Measurements from ENCODE around the gene ADCY6.
A peak's percentile ranks its signal among the peaks of the same experiment; 100 is the strongest.
"Not testable (repeated sequence)": the region's sequence is repeated elsewhere in the genome, so short reads cannot be mapped to it uniquely, and the experiment has no call there.

Gene ADCY6

DNA sequence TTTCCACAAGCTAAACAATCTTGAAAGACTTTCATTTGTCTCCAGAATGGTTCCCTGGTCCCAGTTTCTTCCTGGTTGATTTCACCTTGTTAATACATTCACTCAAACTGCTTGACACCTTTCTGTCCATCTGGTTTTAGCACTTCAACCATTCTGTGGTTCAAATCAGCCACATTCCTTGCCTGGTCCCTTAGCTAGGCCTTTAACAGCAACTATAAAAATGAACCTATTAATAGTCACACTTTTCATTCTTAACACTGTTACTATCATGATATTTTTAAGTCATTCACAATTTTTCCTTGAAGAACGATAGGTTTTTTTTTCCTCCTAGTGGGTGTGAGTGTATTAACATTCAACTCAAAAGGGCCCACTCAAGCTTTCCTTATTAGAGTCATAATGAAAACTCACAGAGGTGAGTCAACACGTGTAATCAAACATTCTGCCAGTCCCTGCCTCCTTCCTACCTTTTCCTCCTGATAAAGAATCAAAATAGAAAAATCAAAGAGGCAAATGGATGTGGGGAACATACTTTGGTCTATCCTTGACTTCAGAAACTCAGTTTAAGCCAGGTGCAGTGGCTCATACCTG is 38.0 kb downstream of the ADCY6 start:
- no peak overlapping the region for H3K4me3 ChIP-seq (ENCODE audit: low read length)
- DNase-seq (ENCODE audit: low read depth) = no peak
- TF ChIP-seq, protein P1, sequence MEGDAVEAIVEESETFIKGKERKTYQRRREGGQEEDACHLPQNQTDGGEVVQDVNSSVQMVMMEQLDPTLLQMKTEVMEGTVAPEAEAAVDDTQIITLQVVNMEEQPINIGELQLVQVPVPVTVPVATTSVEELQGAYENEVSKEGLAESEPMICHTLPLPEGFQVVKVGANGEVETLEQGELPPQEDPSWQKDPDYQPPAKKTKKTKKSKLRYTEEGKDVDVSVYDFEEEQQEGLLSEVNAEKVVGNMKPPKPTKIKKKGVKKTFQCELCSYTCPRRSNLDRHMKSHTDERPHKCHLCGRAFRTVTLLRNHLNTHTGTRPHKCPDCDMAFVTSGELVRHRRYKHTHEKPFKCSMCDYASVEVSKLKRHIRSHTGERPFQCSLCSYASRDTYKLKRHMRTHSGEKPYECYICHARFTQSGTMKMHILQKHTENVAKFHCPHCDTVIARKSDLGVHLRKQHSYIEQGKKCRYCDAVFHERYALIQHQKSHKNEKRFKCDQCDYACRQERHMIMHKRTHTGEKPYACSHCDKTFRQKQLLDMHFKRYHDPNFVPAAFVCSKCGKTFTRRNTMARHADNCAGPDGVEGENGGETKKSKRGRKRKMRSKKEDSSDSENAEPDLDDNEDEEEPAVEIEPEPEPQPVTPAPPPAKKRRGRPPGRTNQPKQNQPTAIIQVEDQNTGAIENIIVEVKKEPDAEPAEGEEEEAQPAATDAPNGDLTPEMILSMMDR (conservative IDR thresholded peaks at IDR 0.05; ENCODE audit: low read length) = no peak

DNA sequence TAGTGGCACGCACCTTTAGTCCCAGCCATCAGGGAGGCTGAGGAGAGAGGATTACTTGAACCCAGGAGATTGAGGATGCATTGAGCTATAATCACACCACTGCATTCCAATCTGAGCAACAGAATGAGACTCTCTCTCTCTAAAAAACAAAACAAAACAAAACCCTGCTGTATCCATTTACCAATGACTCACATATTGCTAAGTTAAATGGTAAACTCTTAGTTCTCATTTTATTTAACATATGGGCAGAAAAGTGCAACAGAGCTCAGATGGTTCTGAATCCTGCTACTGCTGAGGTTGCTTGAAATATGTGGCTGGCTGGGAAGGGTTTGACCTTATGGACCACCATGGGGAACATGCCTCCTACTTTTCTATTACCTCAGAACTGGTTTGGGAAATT is 38.7 kb downstream of the ADCY6 start:
- TF ChIP-seq, protein P1 (conservative IDR thresholded peaks at IDR 0.05; ENCODE audit: low read length) = no peak
- peak; percentile 18 for DNase-seq (ENCODE audit: low read depth)
- H3K4me3 ChIP-seq (ENCODE audit: low read length) = no peak overlapping the region

DNA sequence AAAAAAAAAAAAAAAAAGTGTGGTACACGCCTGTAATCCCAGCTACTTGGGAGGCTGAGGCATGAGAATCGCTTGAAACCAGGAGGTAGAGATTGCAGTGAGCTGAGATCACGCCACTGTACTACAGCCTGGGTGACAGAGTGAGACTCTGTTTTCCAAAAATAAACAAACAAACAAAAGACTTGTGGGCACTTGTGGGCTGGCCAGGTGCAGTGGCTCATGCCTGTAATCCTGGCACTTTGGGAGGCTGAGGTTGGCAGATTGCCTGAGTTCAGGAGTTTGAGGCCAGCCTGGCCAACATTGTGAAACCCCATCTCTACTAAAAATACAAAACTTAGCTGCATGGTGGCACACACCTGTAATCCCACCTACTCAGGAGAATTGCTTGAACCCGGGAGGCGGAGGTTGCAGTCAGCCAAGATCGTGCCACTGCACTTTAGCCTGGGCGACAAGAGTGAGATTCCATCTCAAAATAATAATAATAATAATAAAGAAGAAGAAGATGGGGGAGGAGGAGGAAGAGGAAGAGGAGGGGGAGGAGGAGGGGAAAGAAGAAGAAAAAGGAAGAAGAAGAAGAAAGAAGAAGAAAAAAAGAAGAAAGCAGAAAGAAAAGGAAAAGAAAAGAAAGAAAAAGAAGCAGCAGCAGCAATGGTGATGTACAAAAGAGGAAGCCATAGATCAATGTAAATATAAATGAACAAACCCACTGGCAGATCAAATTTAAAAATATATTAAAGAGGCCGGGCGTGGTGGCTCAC is 44.5 kb downstream of the ADCY6 start:
- TF ChIP-seq, protein P1 (conservative IDR thresholded peaks at IDR 0.05; ENCODE audit: low read length) = no peak
- H3K4me3 ChIP-seq (ENCODE audit: low read length) = no peak overlapping the region
- DNase-seq (ENCODE audit: low read depth) = no peak

DNA sequence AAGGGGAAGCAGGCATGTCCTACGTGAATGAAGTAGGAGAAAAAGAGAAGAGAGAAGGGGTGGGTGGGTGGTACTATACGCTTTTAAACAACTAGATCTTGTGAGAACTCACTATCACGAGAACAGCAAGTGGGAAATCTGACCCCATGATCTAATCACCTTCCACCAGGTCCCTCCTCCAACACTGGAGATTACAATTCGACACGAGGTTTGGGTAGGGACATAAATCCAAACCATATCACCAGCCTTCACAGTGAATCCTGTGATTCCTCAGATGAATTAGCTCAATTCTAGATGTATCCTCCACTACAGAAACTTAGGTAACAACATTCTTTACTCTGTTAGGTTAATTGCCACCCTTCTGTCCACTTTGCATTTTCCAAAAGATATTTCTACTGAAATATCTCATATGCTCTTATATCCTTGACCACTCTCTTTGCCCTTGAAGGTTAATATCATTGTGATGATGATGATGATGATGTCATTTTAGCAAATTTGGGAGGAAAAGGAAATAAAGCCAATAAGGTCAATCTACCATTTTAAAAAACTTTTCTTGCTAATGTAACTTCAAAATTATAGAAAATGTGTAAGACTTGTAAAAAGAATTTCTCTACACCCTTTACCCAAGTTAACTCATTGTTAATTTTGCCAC is 49.1 kb downstream of the ADCY6 start:
- TF ChIP-seq, protein P1 (conservative IDR thresholded peaks at IDR 0.05; ENCODE audit: low read length) = no peak
- no peak overlapping the region for H3K4me3 ChIP-seq (ENCODE audit: low read length)
- no peak for DNase-seq (ENCODE audit: low read depth)

DNA sequence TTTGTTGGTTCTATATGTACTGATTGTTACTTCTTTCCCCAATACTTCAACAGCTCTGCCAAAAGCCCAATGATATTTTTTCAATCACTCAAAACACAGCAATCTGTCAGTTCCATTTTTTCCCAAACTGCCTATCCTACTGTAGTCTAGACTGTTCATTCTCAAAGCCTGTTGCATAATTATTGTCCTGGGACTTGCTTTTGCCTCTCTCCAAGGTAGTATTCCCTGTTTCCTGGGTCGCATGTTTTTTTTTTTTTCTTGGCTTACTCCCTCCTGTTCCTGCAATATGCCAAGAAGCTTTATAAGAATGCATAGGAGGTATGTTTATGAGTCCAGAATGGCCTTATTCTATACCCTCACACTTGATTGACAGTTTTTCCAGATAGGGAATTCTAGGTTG is 52.4 kb downstream of the ADCY6 start:
- TF ChIP-seq, protein P1 (conservative IDR thresholded peaks at IDR 0.05; ENCODE audit: low read length) = no peak
- H3K4me3 ChIP-seq (ENCODE audit: low read length) = no peak overlapping the region
- DNase-seq (ENCODE audit: low read depth) = no peak

DNA sequence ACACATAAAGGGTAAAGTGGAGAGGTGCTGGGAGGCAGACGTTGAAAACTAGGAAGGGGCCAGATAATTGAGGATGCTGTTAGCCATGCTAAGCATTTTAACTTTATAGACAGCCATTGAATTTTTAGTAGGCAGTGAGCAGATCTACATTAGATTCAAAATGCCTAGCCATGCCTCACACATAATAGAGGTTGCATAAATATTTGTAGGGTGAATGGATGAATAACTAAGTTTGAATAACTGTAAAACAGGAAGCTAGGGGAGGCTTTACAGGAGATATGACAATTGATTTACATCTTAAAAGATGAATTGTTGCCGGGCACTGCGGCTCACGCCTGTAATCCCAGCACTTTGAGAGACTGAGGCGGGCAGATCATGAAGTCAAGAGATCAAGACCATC is 60.1 kb downstream of the ADCY6 start:
- no peak for DNase-seq (ENCODE audit: low read depth)
- no peak overlapping the region for H3K4me3 ChIP-seq (ENCODE audit: low read length)
- TF ChIP-seq, protein P1 (conservative IDR thresholded peaks at IDR 0.05; ENCODE audit: low read length) = no peak

DNA sequence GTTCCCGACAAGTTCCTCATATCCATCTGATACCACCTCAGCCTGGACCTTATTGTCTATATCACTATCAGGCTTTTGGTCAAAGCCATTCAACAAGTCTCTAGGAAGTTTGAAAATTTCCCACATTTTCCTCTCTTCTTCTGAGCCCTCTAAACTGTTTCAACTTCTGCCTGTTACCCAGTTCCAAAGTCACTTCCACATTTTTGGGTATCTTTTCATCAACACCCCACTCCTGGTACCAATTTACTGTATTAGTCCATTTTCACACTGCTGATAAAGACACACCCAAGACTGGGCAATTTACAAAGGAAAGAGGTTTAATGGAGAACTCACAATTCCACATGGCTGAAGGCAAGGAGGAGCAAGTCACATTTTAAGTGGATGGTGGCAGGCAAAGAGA is 68.2 kb downstream of the ADCY6 start:
- H3K4me3 ChIP-seq (ENCODE audit: low read length); DNase-seq (ENCODE audit: low read depth): not testable (repeated sequence)

DNA sequence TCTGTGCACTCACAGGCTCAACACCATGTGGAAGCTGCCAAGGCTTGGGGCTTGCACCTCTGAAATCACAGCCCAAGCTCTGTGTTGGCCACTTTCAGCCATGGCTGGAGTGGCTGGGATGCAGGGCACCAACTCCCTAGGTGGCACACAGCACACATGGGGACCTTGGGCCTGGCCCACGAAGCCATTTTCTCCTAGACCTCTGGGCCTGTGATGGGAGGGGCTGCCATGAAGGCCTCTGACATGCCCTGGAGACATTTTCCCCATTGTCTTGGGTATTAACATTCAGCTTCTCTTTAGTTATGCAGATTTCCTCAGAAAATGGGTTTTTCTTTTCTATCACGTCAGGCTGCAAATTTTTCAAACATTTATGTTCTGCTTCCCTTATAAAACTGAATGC is 68.7 kb downstream of the ADCY6 start:
- DNase-seq (ENCODE audit: low read depth); H3K4me3 ChIP-seq (ENCODE audit: low read length): not testable (repeated sequence)

DNA sequence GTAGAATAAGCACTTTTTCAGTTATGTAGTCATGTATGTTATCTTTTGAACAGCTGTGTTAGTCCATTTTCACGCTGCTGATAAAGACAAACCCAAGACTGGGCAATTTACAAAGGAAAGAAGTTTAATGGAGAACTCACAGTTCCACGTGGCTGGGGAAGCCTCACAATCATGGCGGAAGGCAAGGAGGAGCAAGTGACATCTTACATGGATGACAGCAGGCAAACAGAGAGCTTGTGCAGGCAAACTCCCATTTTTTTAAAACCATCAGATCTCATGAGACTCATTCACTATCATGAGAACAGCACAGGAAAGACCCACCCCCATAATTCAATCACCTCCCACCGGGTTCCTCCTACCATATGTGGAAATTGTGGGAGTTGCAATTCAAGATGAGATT is 69.9 kb downstream of the ADCY6 start:
- DNase-seq (ENCODE audit: low read depth); H3K4me3 ChIP-seq (ENCODE audit: low read length): not testable (repeated sequence)
